Ascending aorta (tissue), 2 donors: Measurements from ENCODE around the gene SLC1A1. TPM values are rescaled to one million over a fixed set of nuclear protein-coding genes. Genes with fewer than 3 reads are reported as not detected.
"Not testable (repeated sequence)": the region's sequence is repeated elsewhere in the genome, so short reads cannot be mapped to it uniquely, and the experiment has no call there.

Source experiments
- DNase-seq, 2 donors: peaks; one replicate each; pipeline ENCODE4 v3.0.0-alpha.2; 2019; ENCODE audit warnings: low spot score in 2 of 2
- H3K27ac ChIP-seq, 2 donors: fragments of 200-600 bp; sonication (generic); one replicate each; pipeline ENCODE4 v1.5.1; 2016 to 2017; ENCODE audit warnings: mild to moderate bottlenecking in 1 of 2
- H3K27me3 ChIP-seq: fragments of 200-600 bp; sonication (generic); one replicate; pipeline ENCODE4 v1.5.1; 2017
- H3K36me3 ChIP-seq, 2 donors: fragments of 200-600 bp; sonication (generic); one replicate each; pipeline ENCODE4 v1.5.1; 2016
- H3K4me1 ChIP-seq, 2 donors: fragments of 200-600 bp; sonication (generic); one replicate each; pipeline ENCODE4 v1.5.1; 2016 to 2017; ENCODE audit warnings: mild to moderate bottlenecking in 1 of 2
- H3K4me3 ChIP-seq, 2 donors: fragments of 200-600 bp; sonication (generic); one replicate each; pipeline ENCODE4 v1.5.1; 2016 to 2017; ENCODE audit warnings: mild to moderate bottlenecking in 1 of 2
- H3K9me3 ChIP-seq, 2 donors: fragments of 200-600 bp; sonication (generic); one replicate each; pipeline ENCODE4 v1.5.1; 2016
- intact Hi-C: fragments of 100-400 bp; cut with DNase I; formaldehyde crosslinking; loops from one replicate; pipeline ENCODE4 v1.15.1; 2023
- total RNA-seq: library from RNA; depleted of rRNA; stranded (reverse); fragments of >200 nt; gene quantifications from one replicate; pipeline ENCODE4 v1.1.0, GENCODE V29; 2016
- TF ChIP-seq, protein P1 (sequence below), 3 experiments: fragments of 200-600 bp in 2 of 3; fragments of 450-650 bp in 1 of 3; sonication (generic) in 2 of 3; IDR thresholded peaks; one replicate each; pipeline ENCODE4 v1.5.1; 2016 to 2019; ENCODE audit warnings: antibody characterized with exemption in 3 of 3, mild to moderate bottlenecking in 1 of 3, moderate library complexity in 1 of 3

The SLC1A1 gene
- total RNA-seq, 1 donor from 2014 or later, result 6.5 TPM

GRCh38 chr9:4517274-4517673, 27.0 kb downstream of the SLC1A1 start:
- Histone ChIP-seq H3K4me1 (no peaks in the 10 kb centered on the region), H3K4me3 (no peak overlapping the region), H3K9me3 (no peaks in the 10 kb centered on the region), H3K27ac (no peak overlapping the region), H3K36me3 (no peaks in the 10 kb centered on the region), H3K27me3 (no peaks in the 10 kb centered on the region)
- TF ChIP-seq, protein P1, sequence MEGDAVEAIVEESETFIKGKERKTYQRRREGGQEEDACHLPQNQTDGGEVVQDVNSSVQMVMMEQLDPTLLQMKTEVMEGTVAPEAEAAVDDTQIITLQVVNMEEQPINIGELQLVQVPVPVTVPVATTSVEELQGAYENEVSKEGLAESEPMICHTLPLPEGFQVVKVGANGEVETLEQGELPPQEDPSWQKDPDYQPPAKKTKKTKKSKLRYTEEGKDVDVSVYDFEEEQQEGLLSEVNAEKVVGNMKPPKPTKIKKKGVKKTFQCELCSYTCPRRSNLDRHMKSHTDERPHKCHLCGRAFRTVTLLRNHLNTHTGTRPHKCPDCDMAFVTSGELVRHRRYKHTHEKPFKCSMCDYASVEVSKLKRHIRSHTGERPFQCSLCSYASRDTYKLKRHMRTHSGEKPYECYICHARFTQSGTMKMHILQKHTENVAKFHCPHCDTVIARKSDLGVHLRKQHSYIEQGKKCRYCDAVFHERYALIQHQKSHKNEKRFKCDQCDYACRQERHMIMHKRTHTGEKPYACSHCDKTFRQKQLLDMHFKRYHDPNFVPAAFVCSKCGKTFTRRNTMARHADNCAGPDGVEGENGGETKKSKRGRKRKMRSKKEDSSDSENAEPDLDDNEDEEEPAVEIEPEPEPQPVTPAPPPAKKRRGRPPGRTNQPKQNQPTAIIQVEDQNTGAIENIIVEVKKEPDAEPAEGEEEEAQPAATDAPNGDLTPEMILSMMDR (IDR thresholded peaks at IDR 0.05), result no peak
- intact Hi-C loops, result no loop called here
- no peak for DNase-seq

DNA sequence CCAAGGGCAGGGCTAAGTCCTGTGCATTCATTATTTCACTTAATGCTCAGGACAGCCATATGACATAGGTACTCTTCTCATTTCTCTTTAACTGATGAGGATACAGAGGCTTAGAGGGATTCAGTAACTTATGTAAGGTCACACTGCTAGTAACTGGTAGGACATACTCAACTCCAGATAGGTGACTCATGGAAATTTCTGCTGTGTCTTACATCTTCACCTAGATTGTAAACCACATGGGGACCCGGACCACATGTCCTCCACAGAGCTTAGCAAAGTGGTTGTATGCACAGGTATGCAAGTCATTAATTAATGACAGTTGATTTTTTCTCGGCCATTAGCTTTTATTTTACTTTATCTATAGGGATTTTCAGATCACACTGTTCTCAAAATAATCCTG, 29.3 kb downstream of the SLC1A1 start:
- Histone ChIP-seq H3K36me3 (no peaks in the 10 kb centered on the region), H3K9me3 (no peaks in the 10 kb centered on the region), H3K4me1 (no peaks in the 10 kb centered on the region), H3K4me3 (no peak overlapping the region), H3K27ac (no peak overlapping the region), H3K27me3 (no peaks in the 10 kb centered on the region)
- TF ChIP-seq, protein P1 (IDR thresholded peaks at IDR 0.05), result no peak
- no peak for DNase-seq
- intact Hi-C loops, result no loop called here

- TF ChIP-seq, protein P1 (IDR thresholded peaks at IDR 0.05), result no peak
- intact Hi-C loops, result no loop called here
- H3K36me3 ChIP-seq, result no peaks in the 10 kb centered on the region
Measured at GRCh38 chr9:4520055-4520454, 29.8 kb downstream of the SLC1A1 start.

GRCh38 chr9:4530375-4530774, 40.1 kb downstream of the SLC1A1 start:
- Histone ChIP-seq H3K27ac (no peak overlapping the region), H3K9me3 (peaks cover 0 to 10% of the 10 kb centered on the region in 2 donors), H3K27me3 (no peaks in the 10 kb centered on the region), H3K4me3 (no peak overlapping the region), H3K36me3 (no peaks in the 10 kb centered on the region), H3K4me1 (no peaks in the 10 kb centered on the region)
- no peak for DNase-seq
- intact Hi-C loops, result no loop called here
- TF ChIP-seq, protein P1 (IDR thresholded peaks at IDR 0.05), result no peak

More at GRCh38 chr9:4520055-4520454, 29.8 kb downstream of the SLC1A1 start:
- DNase-seq, result no peak
- H3K27me3 ChIP-seq, result no peaks in the 10 kb centered on the region
- no peak overlapping the region for H3K27ac ChIP-seq
- H3K4me1 ChIP-seq, result no peaks in the 10 kb centered on the region
- H3K4me3 ChIP-seq, result no peak overlapping the region
- no peaks in the 10 kb centered on the region for H3K9me3 ChIP-seq

DNA sequence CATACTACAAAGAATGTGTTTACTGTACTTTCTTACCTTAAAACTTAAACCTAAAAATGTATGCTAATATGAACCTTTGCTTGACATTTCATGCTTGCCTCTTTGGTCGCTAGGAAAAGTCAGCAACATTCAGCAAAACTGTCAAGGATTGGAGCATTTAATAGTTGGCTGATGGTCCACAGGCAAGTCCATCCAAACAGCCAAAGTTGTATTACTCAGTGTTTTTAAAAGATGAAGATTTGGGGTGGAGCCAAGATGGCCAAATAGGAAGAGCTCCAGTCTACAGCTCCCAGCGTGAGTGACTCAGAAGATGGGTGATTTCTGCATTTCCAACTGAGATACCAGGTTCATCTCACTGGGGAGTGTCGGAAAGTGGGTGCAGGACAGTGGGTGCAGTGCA, 40.6 kb downstream of the SLC1A1 start:
- intact Hi-C loops, H3K27ac ChIP-seq, H3K36me3 ChIP-seq, H3K4me3 ChIP-seq, H3K9me3 ChIP-seq, H3K27me3 ChIP-seq, DNase-seq, H3K4me1 ChIP-seq: not testable (repeated sequence)

- H3K9me3 ChIP-seq, intact Hi-C loops, DNase-seq, H3K27ac ChIP-seq, H3K27me3 ChIP-seq, H3K4me1 ChIP-seq, H3K4me3 ChIP-seq, H3K36me3 ChIP-seq: not testable (repeated sequence)
Measured at GRCh38 chr9:4531355-4531754, 41.1 kb downstream of the SLC1A1 start.

DNA sequence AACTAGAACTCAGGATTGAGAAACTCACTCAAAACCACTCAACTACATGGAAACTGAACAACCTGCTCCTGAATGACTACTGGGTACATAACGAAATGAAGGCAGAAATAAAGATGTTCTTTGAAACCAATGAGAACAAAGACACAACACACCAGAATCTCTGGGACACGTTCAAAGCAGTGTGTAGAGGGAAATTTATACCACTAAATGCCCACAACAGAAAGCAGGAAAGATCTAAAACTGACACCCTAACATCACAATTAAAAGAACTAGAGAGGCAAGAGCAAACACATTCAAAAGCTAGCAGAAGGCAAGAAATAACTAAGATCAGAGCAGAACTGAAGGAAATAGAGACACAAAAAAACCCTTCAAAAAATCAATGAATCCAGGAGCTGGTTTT, 43.6 kb downstream of the SLC1A1 start:
- H3K36me3 ChIP-seq, H3K27ac ChIP-seq, H3K4me1 ChIP-seq, H3K4me3 ChIP-seq, intact Hi-C loops, DNase-seq, H3K27me3 ChIP-seq: not testable (repeated sequence)
- peaks cover 0 to 11% of the 10 kb centered on the region in 2 donors for H3K9me3 ChIP-seq

GRCh38 chr9:4536196-4536595, 45.9 kb downstream of the SLC1A1 start:
- intact Hi-C loops, result not testable (repeated sequence)

More at GRCh38 chr9:4536196-4536595, 45.9 kb downstream of the SLC1A1 start:
- not testable (repeated sequence) for DNase-seq, H3K27ac ChIP-seq, H3K36me3 ChIP-seq, H3K4me1 ChIP-seq, H3K27me3 ChIP-seq, H3K4me3 ChIP-seq
- peaks cover 12 to 18% of the 10 kb centered on the region in 2 donors for H3K9me3 ChIP-seq
